Measurements from ENCODE around the gene OR13G1.

Gene OR13G1

GRCh38 chr1:247680171-247680570 lies 632 bp upstream of the OR13G1 start:
- TF ChIP-seq CTCF (IDR thresholded peaks at IDR 0.05; ENCODE audit: low read depth, low read length): no peak
- no peak overlapping the region for H3K4me3 ChIP-seq (ENCODE audit: low read depth, low read length)

- TF ChIP-seq CTCF (IDR thresholded peaks at IDR 0.05; ENCODE audit: low read depth, low read length): no peak
- H3K4me3 ChIP-seq (ENCODE audit: low read depth, low read length): no peak overlapping the region
Measured at GRCh38 chr1:247669225-247669624, 10.3 kb downstream of the OR13G1 start.

GRCh38 chr1:247656221-247656875 lies 23.2 kb downstream of the OR13G1 start:
- H3K4me3 ChIP-seq (ENCODE audit: low read depth, low read length): no peak overlapping the region
- TF ChIP-seq CTCF (IDR thresholded peaks at IDR 0.05; ENCODE audit: low read depth, low read length): no peak

GRCh38 chr1:247653040-247653439 lies 26.5 kb downstream of the OR13G1 start:
- H3K4me3 ChIP-seq (ENCODE audit: low read depth, low read length): no peak overlapping the region
- no peak for TF ChIP-seq CTCF (IDR thresholded peaks at IDR 0.05; ENCODE audit: low read depth, low read length)

- no peak for TF ChIP-seq CTCF (IDR thresholded peaks at IDR 0.05; ENCODE audit: low read depth, low read length)
- no peak overlapping the region for H3K4me3 ChIP-seq (ENCODE audit: low read depth, low read length)
Measured at GRCh38 chr1:247647864-247648263, 31.7 kb downstream of the OR13G1 start.

GRCh38 chr1:247646867-247647266 lies 32.7 kb downstream of the OR13G1 start:
- TF ChIP-seq CTCF (IDR thresholded peaks at IDR 0.05; ENCODE audit: low read depth, low read length): no peak
- H3K4me3 ChIP-seq (ENCODE audit: low read depth, low read length): no peak overlapping the region

- no peak for TF ChIP-seq CTCF (IDR thresholded peaks at IDR 0.05; ENCODE audit: low read depth, low read length)
- H3K4me3 ChIP-seq (ENCODE audit: low read depth, low read length): no peak overlapping the region
Measured at GRCh38 chr1:247642742-247643141, 36.8 kb downstream of the OR13G1 start.
